ENCODE results near the gene TMPRSS12. TPM values are rescaled to one million over a fixed set of nuclear protein-coding genes. Genes with fewer than 3 reads are reported as not detected.

The TMPRSS12 gene
- total RNA-seq, 1 donor: not detected

- Histone ChIP-seq H3K36me3 (ENCODE audit: insufficient read depth, low read length) (no peaks in the 10 kb centered on the region), H3K4me3 (ENCODE audit: insufficient read depth, low read length) (no peak overlapping the region), H2AFZ (ENCODE audit: low read length) (no peak overlapping the region), H3K27ac (ENCODE audit: low read depth, low read length) (no peak overlapping the region), H3K79me2 (ENCODE audit: insufficient read depth, low read length) (no peaks in the 10 kb centered on the region), H3K9me3 (ENCODE audit: low read depth, low read length) (no peaks in the 10 kb centered on the region), H3K4me1 (ENCODE audit: insufficient read depth, low read length) (peaks cover 13% of the 10 kb centered on the region), H3K4me2 (ENCODE audit: insufficient read depth, low read length) (no peak overlapping the region), H3K27me3 (ENCODE audit: insufficient read depth, low read length) (no peaks in the 10 kb centered on the region), H4K20me1 (ENCODE audit: insufficient read depth, low read length) (no peaks in the 10 kb centered on the region)
- no peak for DNase-seq (ENCODE audit: insufficient read length, low spot score, missing footprints)
- no peak for TF ChIP-seq CTCF (IDR thresholded peaks at IDR 0.05; ENCODE audit: extremely low read depth, low read depth, low read length)
Measured at GRCh38 chr12:50932787-50933280, 90.1 kb downstream of the TMPRSS12 start.

DNA sequence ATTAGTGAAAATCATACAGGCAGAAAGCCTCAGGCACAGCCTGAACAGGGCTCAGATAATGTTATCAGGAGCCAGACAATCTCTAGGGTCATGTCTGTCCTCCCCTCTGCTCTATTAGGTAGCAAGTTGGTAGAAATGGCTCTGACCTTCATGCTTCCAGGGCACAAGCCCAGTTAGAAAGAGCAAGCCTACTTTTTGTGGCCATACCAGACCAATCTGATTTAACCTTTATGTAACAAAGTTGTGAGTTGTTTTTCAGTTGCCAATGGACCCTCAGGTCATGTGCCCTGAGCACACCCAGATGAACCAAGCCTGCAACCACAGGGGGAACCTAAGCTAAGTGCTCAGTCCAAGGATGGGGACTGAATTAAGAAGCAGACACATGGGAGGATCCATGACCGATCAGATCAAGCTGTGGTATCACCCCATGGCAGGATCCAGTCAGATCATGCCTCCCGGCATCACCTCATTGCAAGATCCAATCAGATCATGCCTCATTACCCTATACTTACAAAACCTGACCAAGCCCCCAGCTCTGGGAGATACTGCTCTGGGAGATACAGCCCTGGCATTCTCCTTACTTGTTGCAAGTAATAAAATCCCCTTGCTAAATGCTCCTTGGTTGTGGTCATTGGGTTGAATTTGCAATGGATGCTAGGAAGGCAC is 90.9 kb downstream of the TMPRSS12 start:
- no peak for DNase-seq (ENCODE audit: insufficient read length, low spot score, missing footprints)
- no peaks in the 10 kb centered on the region for H3K27me3 ChIP-seq (ENCODE audit: insufficient read depth, low read length)
- H3K4me1 ChIP-seq (ENCODE audit: insufficient read depth, low read length): peaks cover 13% of the 10 kb centered on the region
- H2AFZ ChIP-seq (ENCODE audit: low read length): no peak overlapping the region
- no peaks in the 10 kb centered on the region for H3K9me3 ChIP-seq (ENCODE audit: low read depth, low read length)
- no peak overlapping the region for H3K27ac ChIP-seq (ENCODE audit: low read depth, low read length)
- no peaks in the 10 kb centered on the region for H4K20me1 ChIP-seq (ENCODE audit: insufficient read depth, low read length)
- H3K4me2 ChIP-seq (ENCODE audit: insufficient read depth, low read length): no peak overlapping the region
- H3K4me3 ChIP-seq (ENCODE audit: insufficient read depth, low read length): no peak overlapping the region
- no peaks in the 10 kb centered on the region for H3K36me3 ChIP-seq (ENCODE audit: insufficient read depth, low read length)
- no peaks in the 10 kb centered on the region for H3K79me2 ChIP-seq (ENCODE audit: insufficient read depth, low read length)
- no peak for TF ChIP-seq CTCF (IDR thresholded peaks at IDR 0.05; ENCODE audit: extremely low read depth, low read depth, low read length)

GRCh38 chr12:50934371-50934851 is 91.7 kb downstream of the TMPRSS12 start:
- no peak for DNase-seq (ENCODE audit: insufficient read length, low spot score, missing footprints)
- H3K4me2 ChIP-seq (ENCODE audit: insufficient read depth, low read length): peak overlapping the region; percentile 51
- H3K4me3 ChIP-seq (ENCODE audit: insufficient read depth, low read length): no peak overlapping the region
- peak overlapping the region; percentile 41 for H3K27ac ChIP-seq (ENCODE audit: low read depth, low read length)
- H3K36me3 ChIP-seq (ENCODE audit: insufficient read depth, low read length): no peaks in the 10 kb centered on the region
- TF ChIP-seq CTCF (IDR thresholded peaks at IDR 0.05; ENCODE audit: extremely low read depth, low read depth, low read length): no peak
- no peak overlapping the region for H2AFZ ChIP-seq (ENCODE audit: low read length)
- H4K20me1 ChIP-seq (ENCODE audit: insufficient read depth, low read length): no peaks in the 10 kb centered on the region
- peaks cover 13% of the 10 kb centered on the region for H3K4me1 ChIP-seq (ENCODE audit: insufficient read depth, low read length)
- no peaks in the 10 kb centered on the region for H3K9me3 ChIP-seq (ENCODE audit: low read depth, low read length)
- no peaks in the 10 kb centered on the region for H3K27me3 ChIP-seq (ENCODE audit: insufficient read depth, low read length)
- no peaks in the 10 kb centered on the region for H3K79me2 ChIP-seq (ENCODE audit: insufficient read depth, low read length)

GRCh38 chr12:50934981-50935807 is 92.5 kb downstream of the TMPRSS12 start:
- H3K4me3 ChIP-seq (ENCODE audit: insufficient read depth, low read length): peak overlapping the region; percentile 4
- peak overlapping the region; percentile 41 for H3K27ac ChIP-seq (ENCODE audit: low read depth, low read length)
- H3K79me2 ChIP-seq (ENCODE audit: insufficient read depth, low read length): no peaks in the 10 kb centered on the region
- DNase-seq (ENCODE audit: insufficient read length, low spot score, missing footprints): no peak
- no peaks in the 10 kb centered on the region for H4K20me1 ChIP-seq (ENCODE audit: insufficient read depth, low read length)
- TF ChIP-seq CTCF (IDR thresholded peaks at IDR 0.05; ENCODE audit: extremely low read depth, low read depth, low read length): no peak
- H3K4me2 ChIP-seq (ENCODE audit: insufficient read depth, low read length): peak overlapping the region; percentile 51
- no peaks in the 10 kb centered on the region for H3K36me3 ChIP-seq (ENCODE audit: insufficient read depth, low read length)
- peak overlapping the region; percentile 16 for H2AFZ ChIP-seq (ENCODE audit: low read length)
- no peaks in the 10 kb centered on the region for H3K27me3 ChIP-seq (ENCODE audit: insufficient read depth, low read length)
- peaks cover 13% of the 10 kb centered on the region for H3K4me1 ChIP-seq (ENCODE audit: insufficient read depth, low read length)
- no peaks in the 10 kb centered on the region for H3K9me3 ChIP-seq (ENCODE audit: low read depth, low read length)

Data from osteoblast (primary cell).